Right lobe of liver (tissue), 6 donors: ENCODE results near the gene IL17D. TPM values are rescaled to one million over a fixed set of nuclear protein-coding genes. Genes with fewer than 3 reads are reported as not detected.

Source experiments
- ATAC-seq, 4 donors: fragments of 200-7000 bp; cut with Tn5 transposase; one replicate each; pipeline ENCODE4 v1.9.1; 2020; ENCODE audit warnings: mild to moderate bottlenecking in 4 of 4, moderate library complexity in 4 of 4
- DNase-seq, 3 donors: peaks; one replicate each; pipeline ENCODE4 v3.0.0-alpha.2; 2020
- H3K27ac ChIP-seq, 3 donors: fragments of 200-600 bp; one replicate each; pipeline ENCODE4 v1.8.0; 2022
- H3K27me3 ChIP-seq, 2 donors: fragments of 200-600 bp; one replicate each; pipeline ENCODE4 v1.8.0; 2022
- H3K36me3 ChIP-seq, 4 donors: fragments of 200-600 bp; sonication (generic) in 1 of 4; one replicate each; pipeline versions ENCODE4 v1.5.1 to v1.8.0; 2017 to 2022; ENCODE audit warnings: control low read depth in 1 of 4
- H3K4me1 ChIP-seq, 4 donors: fragments of 200-600 bp; sonication (generic) in 1 of 4; one replicate each; pipeline versions ENCODE4 v1.5.1 to v1.8.0; 2017 to 2022; ENCODE audit warnings: control low read depth in 1 of 4
- H3K4me3 ChIP-seq, 3 donors: fragments of 200-600 bp; one replicate each; pipeline ENCODE4 v1.8.0; 2022
- H3K9me3 ChIP-seq, 4 donors: fragments of 200-600 bp; sonication (generic) in 1 of 4; one replicate each; pipeline versions ENCODE4 v1.5.1 to v1.8.0; 2017 to 2022; ENCODE audit warnings: control low read depth in 1 of 4
- POLR2A ChIP-seq: fragments of 450-650 bp; IDR thresholded peaks from one replicate; pipeline ENCODE4 v1.6.1; 2017; ENCODE audit warnings: antibody characterized with exemption, mild to moderate bottlenecking
- WGBS: methylation state at CpG from one replicate; pipeline ENCODE4 v1.1.6; 2018; ENCODE audit warnings: low coverage, low lambda C conversion rate; ENCODE audit not compliant: insufficient coverage; ENCODE audit errors: missing lambda C conversion rate; 5-methylcytosine and 5-hydroxymethylcytosine counted together
- intact Hi-C, 2 donors: fragments of 100-400 bp; cut with DNase I; formaldehyde crosslinking; loops; one replicate each; pipeline versions ENCODE4 v1.11.2 to v1.14.1; 2022
- total RNA-seq, 6 experiments: library from RNA; depleted of rRNA in 2 of 6; stranded (reverse); fragments of >200 nt in 2 of 6; fragmentation: NEBNext Ultra II Directional in 3 of 6; extraction: Animal tissue kit (Norgen Biotek cat#: 25700) in 3 of 6; gene quantifications; one replicate each; pipeline versions ENCODE4 v1.1.0 to v1.2.4, GENCODE V29; 2016 to 2023
- TF ChIP-seq, protein P1 (sequence below), 4 donors: fragments of 200-600 bp in 3 of 4; fragments of 450-650 bp in 1 of 4; IDR thresholded peaks; one replicate each; pipeline versions ENCODE4 v1.5.1 to v1.8.0; 2016 to 2022; ENCODE audit warnings: antibody characterized with exemption in 4 of 4, mild to moderate bottlenecking in 2 of 4
- donor health status: DM: no; HTN: yes; CAD: no.
- donor health status: DM: no; HTN: no; CAD: no.
- donor health status: DM: no; HTN: no; CAD: no.
- donor health status: DM: no; HTN: yes; CAD: no.
- donor health status: DM: no; HTN: yes; CAD: no.

IL17D gene
- total RNA-seq, 6 experiments from 2014 or later: 0.19 to 0.64 (median 0.42) TPM; not detected in 3

- 76% methylated on average over 4 of the region's 4 CpGs for WGBS
- TF ChIP-seq POLR2A: no peak
- TF ChIP-seq, protein P1, sequence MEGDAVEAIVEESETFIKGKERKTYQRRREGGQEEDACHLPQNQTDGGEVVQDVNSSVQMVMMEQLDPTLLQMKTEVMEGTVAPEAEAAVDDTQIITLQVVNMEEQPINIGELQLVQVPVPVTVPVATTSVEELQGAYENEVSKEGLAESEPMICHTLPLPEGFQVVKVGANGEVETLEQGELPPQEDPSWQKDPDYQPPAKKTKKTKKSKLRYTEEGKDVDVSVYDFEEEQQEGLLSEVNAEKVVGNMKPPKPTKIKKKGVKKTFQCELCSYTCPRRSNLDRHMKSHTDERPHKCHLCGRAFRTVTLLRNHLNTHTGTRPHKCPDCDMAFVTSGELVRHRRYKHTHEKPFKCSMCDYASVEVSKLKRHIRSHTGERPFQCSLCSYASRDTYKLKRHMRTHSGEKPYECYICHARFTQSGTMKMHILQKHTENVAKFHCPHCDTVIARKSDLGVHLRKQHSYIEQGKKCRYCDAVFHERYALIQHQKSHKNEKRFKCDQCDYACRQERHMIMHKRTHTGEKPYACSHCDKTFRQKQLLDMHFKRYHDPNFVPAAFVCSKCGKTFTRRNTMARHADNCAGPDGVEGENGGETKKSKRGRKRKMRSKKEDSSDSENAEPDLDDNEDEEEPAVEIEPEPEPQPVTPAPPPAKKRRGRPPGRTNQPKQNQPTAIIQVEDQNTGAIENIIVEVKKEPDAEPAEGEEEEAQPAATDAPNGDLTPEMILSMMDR (IDR thresholded peaks at IDR 0.05): no peak
- ATAC-seq (no peak), DNase-seq (no peak)
- Histone ChIP-seq H3K4me1 (no peaks in the 10 kb centered on the region), H3K36me3 (peaks cover 0 to 2% (median 0%) of the 10 kb centered on the region in 4 donors), H3K4me3 (no peak overlapping the region), H3K27me3 (no peaks in the 10 kb centered on the region), H3K27ac (no peak overlapping the region), H3K9me3 (peaks cover 0 to 2% (median 0%) of the 10 kb centered on the region in 4 donors)
- intact Hi-C loops: no loop called here
Measured at GRCh38 chr13:20686863-20687579, 16.5 kb upstream of the IL17D start.

DNA sequence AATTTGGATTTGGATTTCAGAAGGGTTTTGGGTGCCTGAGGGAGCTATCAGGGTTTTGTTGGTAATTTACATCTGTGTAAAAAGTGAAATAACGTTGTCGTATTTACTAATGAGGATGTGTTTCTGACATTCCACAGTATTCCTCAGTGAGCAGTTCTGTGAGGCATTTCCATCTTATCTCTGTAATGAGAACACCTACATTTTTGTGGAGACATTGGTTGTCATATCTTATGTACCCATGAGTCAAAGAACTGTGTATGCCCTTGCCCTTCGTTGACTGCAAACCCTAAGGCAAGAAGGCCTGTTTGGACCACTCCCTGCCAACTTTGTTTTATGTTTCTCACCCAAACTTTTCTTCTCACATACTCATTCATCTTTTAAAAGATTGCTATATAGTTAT lies 14.2 kb upstream of the IL17D start:
- DNase-seq (no peak), ATAC-seq (no peak)
- Histone ChIP-seq H3K9me3 (peaks cover 0 to 2% (median 0%) of the 10 kb centered on the region in 4 donors), H3K27ac (no peak overlapping the region), H3K4me3 (no peak overlapping the region), H3K36me3 (peaks cover 0 to 2% (median 0%) of the 10 kb centered on the region in 4 donors), H3K4me1 (no peaks in the 10 kb centered on the region), H3K27me3 (no peaks in the 10 kb centered on the region)
- WGBS: 90% methylated on average over 3 of the region's 3 CpGs
- TF ChIP-seq, protein P1 (IDR thresholded peaks at IDR 0.05): no peak
- no peak for TF ChIP-seq POLR2A
- intact Hi-C loops: no loop called here

- no peaks in the 10 kb centered on the region for H3K4me1 ChIP-seq
- TF ChIP-seq, protein P1 (IDR thresholded peaks at IDR 0.05): no peak
- no peak for TF ChIP-seq POLR2A
- no peak overlapping the region for H3K27ac ChIP-seq
- no peaks in the 10 kb centered on the region for H3K36me3 ChIP-seq
- no peak for ATAC-seq
- peaks cover 0 to 2% (median 0%) of the 10 kb centered on the region in 4 donors for H3K9me3 ChIP-seq
- H3K4me3 ChIP-seq: no peak overlapping the region
- H3K27me3 ChIP-seq: no peaks in the 10 kb centered on the region
- 60% methylated on average over 4 of the region's 4 CpGs for WGBS
- intact Hi-C loops: no loop called here
- DNase-seq: no peak
Measured at GRCh38 chr13:20691616-20692015, 11.9 kb upstream of the IL17D start.

- H3K9me3 ChIP-seq: no peaks in the 10 kb centered on the region
- no peak overlapping the region for H3K4me3 ChIP-seq
- 66% methylated on average over 4 of the region's 4 CpGs for WGBS
- DNase-seq (no peak), ATAC-seq (no peak)
- no peaks in the 10 kb centered on the region for H3K36me3 ChIP-seq
- H3K27me3 ChIP-seq: no peaks in the 10 kb centered on the region
- no peaks in the 10 kb centered on the region for H3K4me1 ChIP-seq
- TF ChIP-seq, protein P1 (IDR thresholded peaks at IDR 0.05): no peak
- TF ChIP-seq POLR2A: no peak
- H3K27ac ChIP-seq: no peak overlapping the region
- intact Hi-C loops: no loop called here
Measured at GRCh38 chr13:20696073-20696472, 7.4 kb upstream of the IL17D start.
